Mucosa of rectum (tissue), 2 donors: Measurements from ENCODE around the gene SRSF9.

Experiments
- H3K27ac ChIP-seq, 2 donors: one replicate each; pipeline ENCODE4 v1.7.0; 2013; ENCODE audit warnings: inconsistent platforms in 2 of 2, low read depth in 2 of 2, low read length in 2 of 2
- H3K27me3 ChIP-seq, 2 donors: one replicate each; pipeline ENCODE4 v1.7.0; 2013; ENCODE audit warnings: low read length in 2 of 2; ENCODE audit not compliant: control insufficient read depth in 2 of 2, insufficient read depth in 2 of 2
- H3K36me3 ChIP-seq, 2 donors: one replicate each; pipeline ENCODE4 v1.7.0; 2013; ENCODE audit warnings: low read length in 2 of 2; ENCODE audit not compliant: control insufficient read depth in 2 of 2, insufficient read depth in 2 of 2
- H3K4me1 ChIP-seq, 2 donors: one replicate each; pipeline ENCODE4 v1.7.0; 2013; ENCODE audit warnings: low read length in 2 of 2, mild to moderate bottlenecking in 1 of 2; ENCODE audit not compliant: control insufficient read depth in 2 of 2, insufficient read depth in 2 of 2
- H3K4me3 ChIP-seq, 2 donors: one replicate each; pipeline ENCODE4 v1.7.0; 2013; ENCODE audit warnings: low read length in 2 of 2
- H3K9ac ChIP-seq, 2 donors: one replicate each; pipeline ENCODE4 v1.7.0; 2013; ENCODE audit warnings: low read length in 2 of 2, low read depth in 1 of 2, mild to moderate bottlenecking in 1 of 2
- H3K9me3 ChIP-seq, 2 donors: one replicate each; pipeline ENCODE4 v1.7.0; 2013; ENCODE audit warnings: low read length in 2 of 2; ENCODE audit not compliant: control insufficient read depth in 2 of 2
- donor health status: healthy.
- donor health status: Normal muscosa, but diverticular disease.

The SRSF9 gene

GRCh38 chr12:120412421-120412820 lies 57.1 kb downstream of the SRSF9 start:
- H3K27ac ChIP-seq: no peak overlapping the region
- H3K9me3 ChIP-seq: no peaks in the 10 kb centered on the region
- H3K36me3 ChIP-seq: no peaks in the 10 kb centered on the region
- H3K4me1 ChIP-seq: peaks cover 0 to 3% of the 10 kb centered on the region in 2 donors
- H3K4me3 ChIP-seq: no peak overlapping the region
- no peak overlapping the region for H3K9ac ChIP-seq
- no peaks in the 10 kb centered on the region for H3K27me3 ChIP-seq
